Measurements from ENCODE around the gene ITPRIP.

ITPRIP gene

GRCh38 chr10:104340111-104340526, 1.9 kb upstream of the ITPRIP start:
- no peak for DNase-seq

- no peak for DNase-seq
These were observed 1.3 kb upstream of the ITPRIP start for GRCh38 chr10:104339469-104340110.

DNA sequence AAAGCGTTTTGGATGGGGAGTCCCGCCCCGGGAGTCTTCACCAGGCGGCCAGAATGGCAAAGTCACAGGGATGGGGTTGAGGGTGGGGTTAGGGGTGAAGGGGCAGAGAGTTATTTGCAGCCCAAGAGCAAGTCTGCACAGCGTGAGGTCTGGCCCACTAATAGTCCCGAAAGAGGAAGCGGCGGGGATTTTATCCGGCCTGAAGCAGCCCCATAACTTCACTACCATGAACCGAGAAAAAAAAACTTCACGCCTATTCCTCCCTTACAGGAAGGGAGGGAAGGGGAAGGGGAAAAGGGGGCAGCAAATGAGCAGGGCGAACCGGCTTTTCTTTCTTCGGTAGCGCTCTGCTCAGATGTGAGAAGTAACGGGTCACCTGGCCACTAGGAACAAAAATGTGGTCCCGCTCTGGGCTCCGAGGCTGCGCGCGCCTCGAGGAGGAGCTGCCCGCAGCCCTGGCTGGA, 712 bp downstream of the ITPRIP start:
- DNase-seq = no peak

DNA sequence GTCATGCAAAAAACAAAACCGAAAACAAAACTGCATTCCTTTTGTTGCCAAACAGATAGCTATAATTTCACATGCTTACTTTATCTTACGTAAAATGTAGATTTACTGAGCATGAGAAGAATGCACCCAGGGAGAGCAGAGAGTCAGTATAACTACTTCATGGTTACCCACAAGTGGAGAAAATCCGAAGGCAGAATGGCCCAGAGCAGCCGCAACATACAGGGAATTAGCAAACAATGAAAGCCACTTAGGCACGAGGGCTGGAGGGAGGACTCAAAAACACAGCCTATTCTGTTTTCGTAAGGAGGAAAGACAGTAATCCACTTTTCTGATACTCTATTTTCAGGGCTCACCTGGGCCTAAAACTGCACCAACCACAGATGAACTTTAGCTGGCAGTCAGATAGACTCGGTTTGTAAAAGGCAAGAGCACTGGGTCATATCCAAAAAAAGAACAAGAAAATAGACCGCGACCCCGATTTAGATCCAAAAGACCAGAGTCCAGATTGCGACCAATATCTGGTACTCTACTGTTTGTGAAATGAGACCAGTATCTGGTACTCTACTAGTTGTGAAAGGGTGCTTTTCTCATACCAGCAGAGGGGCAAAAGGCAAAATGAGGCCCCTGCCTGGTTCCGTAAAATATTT, 1.3 kb downstream of the ITPRIP start:
- DNase-seq = no peak

DNA sequence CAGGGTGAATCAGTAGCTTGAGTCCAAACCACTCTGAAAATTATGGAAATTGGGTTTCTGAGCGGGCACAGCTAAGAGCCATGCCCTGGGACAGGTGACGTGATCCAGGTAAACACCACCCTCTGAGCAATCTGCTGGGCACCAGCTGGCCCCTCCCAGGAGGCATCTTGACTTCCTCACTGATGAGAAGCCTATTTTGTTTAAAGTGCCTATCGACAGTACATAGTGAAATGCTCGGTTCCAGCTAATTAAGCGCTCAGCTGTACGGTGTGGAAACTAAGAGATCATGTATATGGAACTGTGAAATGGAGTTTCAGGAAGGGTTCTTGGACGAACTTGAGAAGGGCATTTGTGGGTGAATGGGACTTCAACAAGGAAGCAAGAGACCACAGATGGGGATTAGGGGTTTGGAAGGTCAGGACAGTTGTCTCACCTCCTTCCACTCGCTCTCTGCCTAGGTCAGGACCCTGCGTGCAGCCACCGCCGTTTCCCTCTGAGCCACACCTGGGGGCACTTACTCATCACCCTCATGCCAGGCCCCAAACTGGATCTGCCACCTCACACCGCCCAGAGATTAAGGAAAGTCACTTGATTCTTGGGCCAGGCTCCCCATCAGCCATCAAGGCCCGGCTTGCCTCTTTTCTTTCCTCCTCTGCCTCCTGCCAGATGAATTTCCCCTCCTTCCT, 3.2 kb downstream of the ITPRIP start:
- no peak for DNase-seq

DNA sequence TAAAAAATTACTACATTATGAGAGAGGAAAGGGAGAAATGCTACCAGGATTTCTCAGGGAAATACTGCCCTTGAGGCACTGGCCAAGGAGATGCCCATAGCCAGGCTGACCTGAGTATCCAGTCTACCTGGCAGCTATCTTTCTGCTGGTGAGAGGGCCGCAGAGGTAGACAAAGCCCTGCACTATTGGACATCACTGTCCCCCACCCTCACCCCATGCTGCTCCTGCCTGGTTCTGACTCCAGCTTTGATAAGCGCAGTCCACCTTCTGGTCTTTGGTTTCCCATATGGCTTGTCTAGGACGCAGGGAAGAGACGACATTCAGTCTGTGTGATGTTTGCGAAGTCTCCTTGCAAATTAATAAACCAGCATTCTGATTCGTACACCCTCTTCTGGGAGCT, 3.7 kb downstream of the ITPRIP start:
- DNase-seq = no peak

DNA sequence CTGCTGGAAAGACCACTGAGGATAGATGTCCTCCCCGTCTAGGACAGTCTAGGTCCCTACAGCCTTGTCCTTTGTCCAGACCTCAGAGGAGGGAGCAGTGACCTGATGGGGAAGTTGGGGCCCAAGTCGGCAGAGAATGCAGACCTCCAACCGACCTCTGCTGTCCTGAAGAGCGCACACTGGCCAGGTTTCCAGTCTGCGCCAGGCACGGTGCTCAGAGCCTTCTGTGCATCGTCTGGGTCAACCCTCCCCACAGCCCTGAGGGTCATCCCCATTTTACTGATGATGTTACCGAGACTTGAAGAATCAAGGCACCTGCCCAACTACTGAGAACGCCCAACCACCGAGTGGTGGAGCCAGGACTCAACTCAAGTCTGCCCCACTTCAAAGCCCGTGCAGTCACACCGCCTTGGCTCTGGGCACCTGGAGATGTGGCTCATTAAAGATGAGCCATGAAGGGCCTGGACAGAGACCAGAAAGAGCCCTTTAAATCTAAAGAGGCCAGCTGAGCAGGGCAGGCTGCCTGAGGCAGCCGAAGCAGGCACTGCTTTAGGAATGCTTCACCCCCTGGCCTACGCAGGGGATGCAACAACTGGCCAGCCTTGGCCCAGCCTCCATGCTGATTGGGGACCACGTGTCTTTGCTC, 4.4 kb downstream of the ITPRIP start:
- no peak for DNase-seq

DNA sequence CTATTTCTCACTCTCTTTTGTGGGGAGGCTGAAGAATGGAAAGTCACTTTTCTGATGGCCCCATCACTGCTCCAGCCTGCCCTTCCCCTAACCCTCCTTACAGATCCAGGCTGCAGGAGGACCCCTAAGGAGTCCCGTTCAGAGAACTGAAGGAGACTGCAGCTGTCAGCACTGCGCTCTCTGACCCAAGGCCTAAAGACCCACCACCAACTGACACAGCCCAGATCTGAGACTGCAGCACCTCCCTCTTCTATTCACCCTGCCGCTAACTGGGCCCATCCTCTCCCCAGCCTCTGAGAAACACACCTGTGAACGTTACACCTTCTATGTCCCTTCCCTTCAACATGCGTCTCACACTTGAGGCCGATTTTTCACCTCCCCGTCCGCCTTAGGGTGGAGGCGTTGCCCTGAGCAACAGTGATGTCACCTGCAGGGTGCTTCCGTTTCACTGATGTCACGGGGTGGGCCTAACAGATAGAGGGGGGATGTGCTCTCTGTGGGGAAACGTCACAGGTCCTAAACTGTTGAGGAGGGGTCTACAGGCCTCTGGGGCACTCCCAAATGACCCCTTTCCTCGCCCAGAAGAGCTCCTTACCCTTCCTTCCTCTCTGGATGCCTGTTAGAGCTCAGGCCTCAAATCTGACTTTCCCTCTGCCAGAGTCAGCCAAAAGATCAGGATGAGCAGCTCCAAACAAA, 5.1 kb downstream of the ITPRIP start:
- no peak for DNase-seq

DNA sequence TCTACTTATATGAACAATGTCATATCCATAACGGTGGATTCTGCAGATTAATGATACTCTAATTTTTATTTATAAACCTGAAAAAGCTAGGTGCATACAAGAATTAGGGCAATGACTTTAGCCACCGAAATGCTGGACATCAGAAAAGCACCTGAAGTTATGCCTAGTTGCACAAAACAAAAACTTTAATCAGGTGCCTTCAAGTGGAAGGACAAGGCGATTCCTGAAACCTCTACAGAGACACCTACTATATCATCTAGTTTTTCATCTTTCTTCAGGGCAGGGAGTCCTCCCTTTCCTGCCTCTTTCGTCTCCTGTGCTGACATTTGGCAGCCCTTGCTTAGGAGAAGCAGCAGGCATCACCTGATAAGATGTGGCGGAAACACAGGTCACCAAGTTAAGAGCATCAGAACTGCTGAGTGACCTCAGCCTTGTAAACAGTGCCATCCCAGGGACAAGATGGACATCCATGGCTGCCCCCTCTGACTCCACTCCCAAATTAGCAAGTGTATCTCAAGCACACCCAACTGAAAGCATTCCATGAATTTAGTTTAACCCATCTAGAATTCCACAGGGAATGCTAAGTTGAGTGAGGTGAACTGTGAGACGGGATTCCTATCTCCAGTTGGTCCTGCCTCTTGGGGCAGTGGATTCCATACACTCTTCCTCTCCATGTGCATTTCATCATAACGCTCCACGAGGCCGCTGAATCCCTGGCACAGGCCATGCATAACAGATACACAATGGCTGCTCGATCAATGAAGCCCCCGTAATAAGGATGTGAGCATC, 5.8 kb downstream of the ITPRIP start:
- DNase-seq = no peak

DNA sequence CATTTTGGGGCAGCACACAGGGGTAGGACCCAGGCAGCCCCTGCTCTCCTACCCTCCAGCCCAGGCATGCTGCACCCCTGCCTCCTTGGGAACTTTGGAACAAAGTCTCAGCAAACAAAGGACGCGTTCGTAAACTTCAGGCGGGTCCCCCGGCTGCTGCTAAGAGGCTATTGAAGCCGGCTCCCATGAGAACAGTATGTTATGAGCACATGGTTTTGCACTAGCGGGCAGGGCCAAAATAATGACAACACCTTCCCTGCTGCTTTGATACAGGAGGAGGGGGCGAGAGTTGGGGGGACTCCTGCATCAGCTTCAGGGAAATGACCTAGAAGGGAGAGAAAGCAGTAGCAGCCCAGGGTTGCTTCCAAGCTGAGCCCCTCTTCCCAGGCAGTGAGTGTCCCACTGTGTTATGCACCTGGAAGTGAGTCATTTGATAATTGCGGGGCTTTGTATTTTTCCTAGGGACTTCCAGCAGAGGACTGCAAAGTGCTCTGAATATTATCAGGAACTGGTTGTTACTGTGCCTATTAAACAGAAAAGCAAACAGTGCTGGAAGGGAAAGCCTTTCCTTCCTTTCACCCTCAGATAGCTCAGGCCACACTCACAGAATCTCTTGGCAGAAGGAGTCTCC, 6.9 kb downstream of the ITPRIP start:
- no peak for DNase-seq

DNA sequence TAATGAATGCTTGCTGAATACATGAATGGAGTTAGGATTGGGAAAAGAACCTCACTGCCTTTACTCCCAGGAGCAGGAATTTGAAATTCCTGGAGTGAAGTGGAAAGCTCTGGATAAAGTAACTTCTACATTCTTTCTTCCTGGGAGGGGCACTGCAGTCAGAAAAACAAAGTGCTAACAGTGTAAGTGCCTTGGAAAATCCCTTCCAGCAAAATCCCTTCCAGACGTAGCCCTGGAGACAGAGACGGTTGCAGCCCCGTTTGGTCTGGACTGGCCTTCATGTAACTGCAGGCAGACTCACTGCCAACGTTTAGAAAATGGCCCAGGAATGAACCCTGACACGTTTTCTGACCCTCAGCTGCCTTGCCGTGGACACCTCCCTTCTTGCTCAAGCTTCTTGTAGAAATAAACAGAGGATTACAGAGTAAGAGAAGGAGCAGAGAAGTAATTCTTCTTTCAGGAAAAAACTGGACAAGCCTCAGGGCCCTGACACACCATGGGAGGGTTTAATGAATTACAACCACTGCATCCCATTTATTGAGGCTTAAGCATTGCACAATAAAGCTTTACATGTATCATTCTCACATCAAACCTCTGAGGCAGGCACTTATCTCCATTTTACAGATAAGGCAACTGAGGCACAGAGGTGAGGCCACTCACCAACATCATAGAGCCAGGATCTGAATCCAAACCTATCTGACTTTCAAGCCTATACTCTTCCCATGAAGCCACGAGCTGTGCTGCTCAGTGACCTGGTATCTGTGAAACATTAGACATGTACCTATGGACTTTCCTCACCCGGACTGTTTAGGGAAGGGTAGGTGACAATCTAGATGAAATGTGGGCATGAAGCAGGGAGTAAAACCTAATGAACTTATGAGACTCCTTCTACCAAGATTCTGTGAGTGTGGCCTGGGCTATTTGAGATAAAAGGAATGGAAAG, 7.8 kb downstream of the ITPRIP start:
- DNase-seq = no peak

DNA sequence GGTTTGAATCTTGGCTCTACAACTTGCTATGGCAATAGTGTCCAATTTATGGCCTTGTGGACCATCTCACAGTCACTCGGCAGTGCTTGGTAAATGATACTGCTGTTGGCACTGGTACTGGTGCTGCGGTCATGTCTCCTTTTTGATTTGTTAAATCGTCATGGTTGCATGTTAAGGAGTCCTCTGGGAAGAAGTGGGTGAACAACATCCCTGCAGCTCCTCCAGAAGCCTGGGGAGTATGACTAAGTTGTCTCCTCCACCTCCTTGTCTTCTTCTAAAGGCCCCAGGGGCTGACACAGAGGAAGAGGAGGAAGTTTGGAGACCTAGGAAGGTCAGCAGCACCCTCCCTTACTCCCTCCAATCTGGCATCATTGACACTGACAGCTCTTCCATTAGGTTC, 8.5 kb downstream of the ITPRIP start:
- DNase-seq = no peak

DNA sequence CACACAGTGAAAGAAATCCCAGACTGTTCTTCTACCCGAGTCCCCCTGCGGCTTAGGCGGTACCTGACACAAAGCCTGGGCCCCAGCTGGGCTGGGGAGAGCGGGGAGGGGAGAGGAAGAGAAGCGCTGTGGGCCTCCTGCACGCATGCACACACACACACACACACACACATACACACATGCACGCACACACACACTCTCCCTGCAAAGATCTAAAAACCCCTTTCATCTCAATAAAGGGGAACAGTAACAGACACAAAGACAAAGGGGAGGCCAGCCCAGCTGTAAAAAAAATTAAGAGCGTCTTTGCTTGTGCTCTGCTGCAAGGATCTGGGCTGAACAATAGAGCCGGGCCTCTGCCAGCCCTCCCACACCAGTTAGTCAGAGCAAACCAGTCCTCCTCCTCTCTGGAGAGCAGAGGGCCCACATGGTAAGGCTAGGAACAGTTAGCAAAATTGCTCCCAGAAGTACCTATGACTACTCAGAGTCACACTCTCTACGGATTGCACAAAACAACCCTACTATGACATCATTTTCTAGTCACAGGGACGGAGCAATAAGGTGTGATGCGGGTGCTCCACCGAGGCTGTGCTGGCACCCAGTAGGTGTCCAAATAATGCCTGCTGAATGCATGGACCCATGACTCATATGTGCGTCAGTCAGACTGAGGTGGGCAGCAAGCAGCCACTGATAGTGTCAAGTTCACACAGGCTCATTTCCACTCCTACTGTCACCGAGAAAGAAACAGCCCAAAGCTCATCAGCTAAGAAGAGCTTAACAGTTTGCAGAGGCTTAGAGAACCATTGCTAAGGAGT, 9.2 kb downstream of the ITPRIP start:
- no peak for DNase-seq

DNA sequence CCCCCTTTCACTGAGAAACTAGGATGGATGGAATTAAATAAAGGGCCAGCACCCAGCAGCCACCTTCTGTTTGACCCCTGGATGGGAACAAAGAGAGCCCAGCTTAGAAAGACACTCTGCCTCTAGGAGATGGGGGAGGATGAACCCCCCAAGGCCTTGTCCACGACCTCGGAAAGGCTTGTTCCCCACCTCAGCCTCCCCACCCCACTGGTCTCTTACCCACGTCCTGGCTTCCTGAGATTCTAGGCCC, 9.7 kb downstream of the ITPRIP start:
- no peak for DNase-seq

DNA sequence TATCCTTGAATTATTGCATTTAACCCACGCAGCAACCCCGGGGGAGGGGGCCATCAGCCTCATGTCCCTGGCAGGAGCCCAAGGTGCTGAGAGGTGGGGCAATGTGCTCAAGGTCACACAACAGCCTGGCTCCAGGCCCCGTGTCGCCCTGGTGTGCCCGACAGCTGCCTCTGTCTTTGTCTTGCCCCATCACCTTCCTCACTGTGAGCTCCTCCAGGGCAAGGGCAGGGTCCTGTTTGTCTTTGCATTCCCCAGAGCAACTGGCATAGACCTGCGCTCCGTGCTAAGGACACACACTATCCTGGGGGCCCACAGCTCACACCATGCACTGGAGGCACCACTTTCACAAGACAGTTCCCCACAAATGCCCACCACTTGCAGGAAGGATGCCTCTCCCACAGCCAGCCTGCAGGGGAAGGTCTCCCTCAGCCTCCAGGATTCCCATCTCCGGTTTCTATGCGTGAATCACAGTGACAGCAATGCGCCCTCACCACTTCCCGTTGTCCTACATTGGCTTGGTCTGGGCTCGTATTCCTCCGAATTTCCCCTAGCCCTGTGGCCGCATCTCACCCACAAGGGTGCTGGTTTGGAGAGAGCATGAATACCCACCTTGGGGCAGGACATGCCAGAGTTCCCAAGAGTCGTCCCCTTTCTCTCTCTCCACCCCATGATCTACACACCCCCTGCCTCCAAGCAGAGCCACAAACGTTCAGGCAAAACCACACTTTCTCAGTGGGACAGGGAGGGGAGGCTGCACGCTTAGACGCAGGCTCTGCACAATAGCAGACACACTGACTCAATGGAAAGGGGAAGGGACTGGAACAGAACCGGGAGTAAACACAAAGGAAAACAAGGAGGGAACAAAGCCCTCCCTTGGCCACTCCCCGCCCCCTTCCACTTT, 10.3 kb downstream of the ITPRIP start:
- no peak for DNase-seq

- no peak for DNase-seq
These were observed 11.2 kb downstream of the ITPRIP start for GRCh38 chr10:104326991-104327610.

GRCh38 chr10:104325436-104326435, 12.5 kb downstream of the ITPRIP start:
- no peak for DNase-seq
